MM.1S (cell line): ENCODE measurements around the gene GTF2F2.

Experiments used
- DNase-seq: peaks from one replicate; pipeline ENCODE4 v3.0.0-alpha.2; 2015
- H2AFZ ChIP-seq: fragments of 300-600 bp; sonication (generic); 2 replicates; pipeline ENCODE4 v1.6.0; 2016; ENCODE audit warnings: antibody characterized with exemption, low read length
- H3F3A ChIP-seq: fragments of 300-600 bp; sonication (generic); 2 replicates; pipeline ENCODE4 v1.6.1; 2016; ENCODE audit warnings: mild to moderate bottlenecking, antibody characterized with exemption, low read length, moderate library complexity, mixed read lengths; ENCODE audit not compliant: insufficient read depth
- H3K27ac ChIP-seq: fragments of 300-600 bp; sonication (generic); 2 replicates; pipeline ENCODE4 v1.5.1; 2016; ENCODE audit warnings: mild to moderate bottlenecking, low read length
- H3K27me3 ChIP-seq: fragments of 300-600 bp; sonication (generic); replicated peaks from 2 replicates; pipeline ENCODE4 v1.6.0; 2016; ENCODE audit warnings: low read length; ENCODE audit not compliant: insufficient read depth
- H3K36me3 ChIP-seq: fragments of 300-600 bp; sonication (generic); replicated peaks from 2 replicates; pipeline ENCODE4 v1.6.1; 2016; ENCODE audit warnings: mild to moderate bottlenecking, low read length, mixed read lengths; ENCODE audit not compliant: insufficient read depth
- H3K4me1 ChIP-seq: fragments of 300-600 bp; sonication (generic); 2 replicates; pipeline ENCODE4 v1.6.1; 2016; ENCODE audit warnings: low read length, mixed read lengths
- H3K4me2 ChIP-seq: fragments of 300-600 bp; sonication (generic); 2 replicates; pipeline ENCODE4 v1.6.0; 2016; ENCODE audit warnings: low read depth, low read length
- H3K4me3 ChIP-seq: fragments of 300-600 bp; sonication (generic); 2 replicates; pipeline ENCODE4 v1.5.1; 2016; ENCODE audit warnings: low read length, mixed read lengths
- H3K79me2 ChIP-seq: fragments of 300-600 bp; sonication (generic); 2 replicates; pipeline ENCODE4 v1.6.1; 2016; ENCODE audit warnings: mixed run types, low read length, mixed read lengths
- H3K9ac ChIP-seq: fragments of 300-600 bp; sonication (generic); 2 replicates; pipeline ENCODE4 v1.6.1; 2016; ENCODE audit warnings: low read length, mixed read lengths
- H3K9me2 ChIP-seq: fragments of 300-600 bp; sonication (generic); replicated peaks from 2 replicates; pipeline ENCODE4 v1.6.1; 2016; ENCODE audit warnings: mild to moderate bottlenecking, low read length, mixed read lengths; ENCODE audit not compliant: insufficient read depth
- H3K9me3 ChIP-seq: fragments of 300-600 bp; sonication (generic); replicated peaks from 2 replicates; pipeline ENCODE4 v1.6.1; 2016; ENCODE audit warnings: mild to moderate bottlenecking, low read length, mixed read lengths; ENCODE audit not compliant: insufficient read depth
- H4K20me1 ChIP-seq: fragments of 300-600 bp; sonication (generic); 2 replicates; pipeline ENCODE4 v1.6.1; 2016; ENCODE audit warnings: mild to moderate bottlenecking, low read length, moderate library complexity, mixed read lengths; ENCODE audit not compliant: insufficient read depth
- EZH2 ChIP-seq: fragments of 300-600 bp; sonication (generic); optimal IDR thresholded peaks from 2 replicates; pipeline ENCODE3; 2017; ENCODE audit warnings: low read depth, mild to moderate bottlenecking, antibody characterized with exemption, low read length, mixed read lengths
- EZH2phosphoT487 ChIP-seq: fragments of 300-600 bp; sonication (generic); IDR thresholded peaks from 2 replicates; pipeline ENCODE4 v1.6.1; 2018; ENCODE audit warnings: antibody characterized with exemption, low read length
- TF ChIP-seq, protein P1 (sequence below): fragments of 300-600 bp; sonication (generic); IDR thresholded peaks from 2 replicates; pipeline ENCODE4 v1.5.1; 2016; ENCODE audit warnings: antibody characterized with exemption, low read length, mixed read lengths

GTF2F2 gene

DNA sequence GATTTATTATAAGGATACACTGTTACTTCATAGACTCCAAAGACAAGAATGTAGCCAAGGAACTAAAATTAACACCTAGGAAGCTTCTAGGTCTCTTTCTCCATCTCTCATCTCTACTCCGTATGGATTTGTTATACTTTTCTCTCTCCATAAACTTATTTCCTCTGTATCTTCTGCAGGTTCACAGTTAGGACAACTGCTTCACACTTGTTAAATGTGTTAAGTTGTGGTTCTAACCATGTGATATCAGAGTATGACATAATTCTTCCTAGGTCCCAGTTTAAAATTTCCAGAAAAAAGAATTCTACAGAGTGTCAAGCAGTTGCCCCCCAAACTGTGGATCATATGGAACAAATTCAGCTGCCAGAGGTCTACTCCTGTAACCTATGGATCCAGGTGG, 42.3 kb upstream of the GTF2F2 start:
- Histone ChIP-seq H3K27me3 (no peaks in the 10 kb centered on the region), H3F3A (no peaks in the 10 kb centered on the region), H3K36me3 (no peaks in the 10 kb centered on the region), H3K4me3 (no peak overlapping the region), H3K9ac (no peak overlapping the region), H3K27ac (no peak overlapping the region), H3K9me3 (no peaks in the 10 kb centered on the region), H3K79me2 (no peaks in the 10 kb centered on the region), H2AFZ (no peak overlapping the region), H4K20me1 (no peaks in the 10 kb centered on the region), H3K4me2 (no peak overlapping the region), H3K9me2 (no peaks in the 10 kb centered on the region), H3K4me1 (no peaks in the 10 kb centered on the region)
- TF ChIP-seq EZH2, result no peak
- no peak for TF ChIP-seq EZH2phosphoT487
- DNase-seq, result no peak

DNA sequence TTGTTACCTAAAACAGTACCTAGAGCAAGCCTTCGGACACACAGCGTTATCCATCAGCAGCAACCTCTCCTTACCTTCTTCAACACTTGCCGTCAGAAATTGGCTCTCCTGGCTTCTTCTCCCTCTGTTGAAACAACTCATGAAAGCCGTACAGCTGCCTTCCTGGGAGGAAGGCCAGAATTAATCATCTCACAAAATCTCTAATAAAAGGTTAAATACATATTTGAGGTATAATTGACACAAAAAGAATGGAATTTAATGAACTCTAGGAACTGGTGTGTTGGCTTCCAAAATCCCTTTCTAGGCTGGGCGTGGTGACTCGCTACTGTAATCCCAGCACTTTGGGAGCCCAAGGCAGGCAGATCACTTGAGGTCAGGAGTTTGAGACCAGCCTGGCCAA, 37.3 kb upstream of the GTF2F2 start:
- Histone ChIP-seq H3K4me3 (no peak overlapping the region), H3K27me3 (no peaks in the 10 kb centered on the region), H3K79me2 (no peaks in the 10 kb centered on the region), H3K36me3 (no peaks in the 10 kb centered on the region), H3F3A (no peaks in the 10 kb centered on the region), H3K9me2 (no peaks in the 10 kb centered on the region), H3K9me3 (no peaks in the 10 kb centered on the region), H4K20me1 (no peaks in the 10 kb centered on the region), H3K4me1 (no peaks in the 10 kb centered on the region), H2AFZ (no peak overlapping the region), H3K4me2 (no peak overlapping the region), H3K27ac (no peak overlapping the region), H3K9ac (no peak overlapping the region)
- TF ChIP-seq EZH2, result no peak
- no peak for TF ChIP-seq EZH2phosphoT487
- TF ChIP-seq, protein P1, sequence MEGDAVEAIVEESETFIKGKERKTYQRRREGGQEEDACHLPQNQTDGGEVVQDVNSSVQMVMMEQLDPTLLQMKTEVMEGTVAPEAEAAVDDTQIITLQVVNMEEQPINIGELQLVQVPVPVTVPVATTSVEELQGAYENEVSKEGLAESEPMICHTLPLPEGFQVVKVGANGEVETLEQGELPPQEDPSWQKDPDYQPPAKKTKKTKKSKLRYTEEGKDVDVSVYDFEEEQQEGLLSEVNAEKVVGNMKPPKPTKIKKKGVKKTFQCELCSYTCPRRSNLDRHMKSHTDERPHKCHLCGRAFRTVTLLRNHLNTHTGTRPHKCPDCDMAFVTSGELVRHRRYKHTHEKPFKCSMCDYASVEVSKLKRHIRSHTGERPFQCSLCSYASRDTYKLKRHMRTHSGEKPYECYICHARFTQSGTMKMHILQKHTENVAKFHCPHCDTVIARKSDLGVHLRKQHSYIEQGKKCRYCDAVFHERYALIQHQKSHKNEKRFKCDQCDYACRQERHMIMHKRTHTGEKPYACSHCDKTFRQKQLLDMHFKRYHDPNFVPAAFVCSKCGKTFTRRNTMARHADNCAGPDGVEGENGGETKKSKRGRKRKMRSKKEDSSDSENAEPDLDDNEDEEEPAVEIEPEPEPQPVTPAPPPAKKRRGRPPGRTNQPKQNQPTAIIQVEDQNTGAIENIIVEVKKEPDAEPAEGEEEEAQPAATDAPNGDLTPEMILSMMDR, result no peak
- DNase-seq, result no peak

DNA sequence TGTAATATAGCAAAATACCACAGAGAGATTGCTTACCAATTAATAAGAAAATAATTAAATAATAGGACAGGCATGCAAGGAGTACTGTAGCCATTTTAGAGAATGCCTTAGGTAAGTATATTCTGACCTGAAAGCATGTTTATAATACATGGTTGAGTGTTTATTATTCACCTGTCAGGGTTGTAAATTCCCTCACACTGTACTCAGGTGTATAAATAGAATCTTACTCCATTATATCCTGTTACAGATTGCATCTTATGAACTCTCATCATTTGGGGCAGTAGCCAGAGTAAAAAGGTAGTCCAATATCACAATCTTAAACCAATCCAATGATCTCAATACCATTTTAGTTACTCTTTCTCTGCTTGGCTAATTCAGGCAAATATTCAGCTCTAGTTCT, 35.8 kb upstream of the GTF2F2 start:
- TF ChIP-seq EZH2phosphoT487, result no peak
- no peak for TF ChIP-seq EZH2
- TF ChIP-seq, protein P1, result no peak
- Histone ChIP-seq H4K20me1 (no peaks in the 10 kb centered on the region), H3K4me1 (no peaks in the 10 kb centered on the region), H3K4me3 (no peak overlapping the region), H2AFZ (no peak overlapping the region), H3K36me3 (no peaks in the 10 kb centered on the region), H3K9me2 (no peaks in the 10 kb centered on the region), H3K4me2 (no peak overlapping the region), H3K79me2 (no peaks in the 10 kb centered on the region), H3F3A (no peaks in the 10 kb centered on the region), H3K9ac (no peak overlapping the region), H3K9me3 (no peaks in the 10 kb centered on the region), H3K27ac (no peak overlapping the region), H3K27me3 (no peaks in the 10 kb centered on the region)
- no peak for DNase-seq

DNA sequence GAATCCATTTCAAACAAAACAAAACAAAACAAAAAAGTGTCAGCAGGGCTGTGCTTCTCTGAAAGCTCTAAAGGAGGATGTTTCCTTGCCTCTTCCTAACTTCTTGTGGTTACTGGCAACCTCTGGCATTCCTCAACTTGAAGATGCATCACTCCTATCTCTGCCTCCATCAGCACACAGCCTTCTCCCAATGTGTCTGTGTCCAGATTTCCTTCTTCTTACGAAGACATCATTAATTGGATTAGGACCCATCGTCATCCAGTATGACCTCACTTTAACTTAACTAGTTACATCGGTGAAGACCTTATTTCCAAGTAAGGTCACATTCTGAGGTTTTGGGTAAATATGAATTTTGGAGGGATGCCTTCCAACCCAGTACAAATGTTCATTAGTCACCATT, 33.8 kb upstream of the GTF2F2 start:
- H3K79me2 ChIP-seq, result no peaks in the 10 kb centered on the region
- H3K4me3 ChIP-seq, result no peak overlapping the region
- no peak overlapping the region for H3K4me2 ChIP-seq
- no peak overlapping the region for H3K27ac ChIP-seq
- no peaks in the 10 kb centered on the region for H3K36me3 ChIP-seq
- DNase-seq, result no peak
- H3K4me1 ChIP-seq, result no peaks in the 10 kb centered on the region
- no peak for TF ChIP-seq EZH2
- TF ChIP-seq EZH2phosphoT487, result no peak
- TF ChIP-seq, protein P1, result no peak
- H3K9me3 ChIP-seq, result no peaks in the 10 kb centered on the region
- no peaks in the 10 kb centered on the region for H3K9me2 ChIP-seq
- no peak overlapping the region for H2AFZ ChIP-seq
- no peaks in the 10 kb centered on the region for H3K27me3 ChIP-seq
- H4K20me1 ChIP-seq, result no peaks in the 10 kb centered on the region
- no peak overlapping the region for H3K9ac ChIP-seq
- H3F3A ChIP-seq, result no peaks in the 10 kb centered on the region
